CD1c-positive myeloid dendritic cell (primary cell): ENCODE data around the gene BACE2.
"Not testable (repeated sequence)": the region's sequence is repeated elsewhere in the genome, so short reads cannot be mapped to it uniquely, and the experiment has no call there.

Experiments
- DNase-seq: peaks from one replicate; pipeline ENCODE4 v3.0.0-alpha.2; 2016; ENCODE audit errors: extremely low spot score

Gene BACE2

DNA sequence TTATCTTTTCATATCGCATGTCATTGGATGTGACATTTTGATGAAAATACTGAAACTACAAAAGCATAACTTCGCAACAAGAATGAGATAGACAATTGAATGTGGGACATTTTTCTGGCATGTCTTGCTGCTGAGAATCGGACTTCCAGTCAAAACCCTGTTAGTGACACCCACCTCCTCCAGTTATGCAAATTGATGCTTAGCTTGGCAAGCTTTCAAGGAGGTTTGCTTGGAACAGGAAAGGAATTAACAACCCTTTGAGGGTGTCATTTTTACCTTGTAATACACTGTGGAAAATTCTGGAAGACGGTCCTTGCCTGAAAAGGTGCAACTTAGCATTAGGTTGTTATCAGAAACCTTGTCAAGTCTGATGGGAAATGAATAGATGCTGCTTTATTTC lies 109.9 kb downstream of the BACE2 start:
- no peak for DNase-seq

DNA sequence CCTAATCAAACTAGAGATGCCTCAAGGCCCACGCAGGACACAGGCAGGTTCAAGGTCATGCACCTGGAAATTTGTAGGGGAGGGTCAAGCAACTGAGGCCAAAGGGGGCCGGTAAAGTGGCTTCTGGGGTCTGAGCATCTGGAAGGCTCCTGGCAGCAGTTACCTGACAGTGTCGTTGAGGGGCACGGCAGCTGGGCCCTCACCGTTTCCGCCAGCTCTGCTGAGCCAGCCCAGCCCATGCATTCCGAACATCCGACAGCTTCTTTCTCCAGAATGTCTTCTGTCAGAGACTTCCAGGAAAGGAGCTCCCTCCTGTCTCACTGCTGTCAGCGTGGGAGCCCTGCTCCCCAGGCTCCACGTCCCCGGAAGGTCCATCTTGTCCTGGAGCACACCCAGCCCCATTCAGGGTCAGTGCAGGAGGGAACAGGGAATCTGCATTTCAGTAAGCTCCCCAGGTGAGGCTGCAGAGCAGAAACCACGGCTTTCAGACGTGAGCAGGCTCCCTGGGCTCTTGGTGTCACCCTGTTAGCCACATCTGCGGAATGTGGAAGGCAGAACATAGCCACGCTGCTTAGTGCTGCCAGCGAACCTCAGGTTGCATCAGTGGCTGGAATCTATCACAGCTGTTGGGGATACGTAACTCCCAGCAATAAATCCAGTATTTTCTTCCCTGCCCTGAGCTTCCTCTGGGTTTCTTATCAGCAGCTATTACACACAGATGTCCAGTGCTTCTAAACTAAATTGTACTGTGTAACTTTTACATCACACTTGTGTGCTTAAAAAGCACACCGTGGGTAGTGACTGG lies 112.4 kb downstream of the BACE2 start:
- DNase-seq, result no peak

DNA sequence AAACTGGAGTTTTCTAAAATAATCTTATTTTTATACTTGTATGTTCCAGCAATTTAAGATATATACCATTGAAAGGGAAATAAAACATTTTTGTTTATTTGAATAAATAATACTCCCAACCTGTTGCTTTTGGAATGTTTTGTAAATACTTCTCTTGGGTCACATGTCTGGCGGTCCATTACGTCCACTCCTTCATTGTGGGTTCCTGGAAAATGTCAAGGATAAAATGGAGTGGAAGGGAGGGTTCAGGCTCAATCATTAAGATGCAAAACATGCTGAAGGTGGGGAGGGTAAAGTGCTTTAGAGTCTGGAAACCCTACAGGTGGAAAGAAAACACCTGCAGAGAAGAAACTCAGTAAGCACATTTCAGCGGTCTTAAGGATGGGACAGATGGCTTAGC lies 114.5 kb downstream of the BACE2 start:
- DNase-seq, result no peak

DNA sequence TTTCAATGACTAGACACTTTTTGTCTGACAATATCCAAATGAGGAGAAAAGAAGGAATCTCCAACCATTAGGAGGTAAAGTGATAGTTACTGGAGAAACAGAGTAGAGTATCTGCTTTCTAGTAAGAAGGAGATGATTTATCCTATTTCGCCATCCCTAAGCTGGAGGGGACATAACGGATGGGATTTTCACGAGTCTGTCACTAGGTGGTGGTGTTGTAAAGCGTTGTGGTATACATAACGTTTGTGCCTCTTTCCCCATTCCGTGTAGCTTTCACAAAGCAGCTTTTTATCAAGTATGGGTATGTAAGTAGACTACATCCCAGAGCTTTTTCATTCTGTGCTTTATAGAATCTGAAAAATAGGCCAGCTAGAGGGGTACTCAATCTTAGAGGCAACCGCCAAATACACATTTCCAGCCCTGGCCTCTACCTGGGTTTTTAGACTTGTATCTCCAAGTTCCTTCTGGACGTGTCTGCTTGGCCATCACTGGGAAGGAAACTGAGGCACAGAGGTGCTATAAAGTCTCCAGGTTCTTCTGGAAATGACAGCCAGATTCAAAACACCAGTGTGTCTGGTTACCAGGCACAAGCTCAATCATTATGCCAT lies 115.4 kb downstream of the BACE2 start:
- peak; percentile 82 for DNase-seq

DNA sequence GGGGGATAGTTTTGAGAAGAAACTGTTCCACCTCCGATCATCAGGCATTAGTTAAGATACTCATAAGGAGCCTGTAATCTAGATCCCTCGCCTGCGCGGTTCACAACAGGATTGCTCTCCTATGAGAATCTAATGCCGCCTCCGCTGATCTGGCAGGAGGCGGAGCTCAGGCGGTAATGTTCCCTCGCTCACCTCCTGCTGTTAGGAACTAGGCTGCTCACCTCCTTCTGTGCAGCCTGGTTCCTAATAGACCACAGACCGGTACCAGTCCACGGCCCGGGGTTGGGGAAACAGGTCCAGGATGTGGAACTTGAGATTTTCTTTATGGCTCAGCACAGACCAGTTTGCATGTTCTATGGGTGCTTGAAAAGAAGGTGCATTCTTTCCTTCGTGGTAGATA lies 121.5 kb downstream of the BACE2 start:
- no peak for DNase-seq

DNA sequence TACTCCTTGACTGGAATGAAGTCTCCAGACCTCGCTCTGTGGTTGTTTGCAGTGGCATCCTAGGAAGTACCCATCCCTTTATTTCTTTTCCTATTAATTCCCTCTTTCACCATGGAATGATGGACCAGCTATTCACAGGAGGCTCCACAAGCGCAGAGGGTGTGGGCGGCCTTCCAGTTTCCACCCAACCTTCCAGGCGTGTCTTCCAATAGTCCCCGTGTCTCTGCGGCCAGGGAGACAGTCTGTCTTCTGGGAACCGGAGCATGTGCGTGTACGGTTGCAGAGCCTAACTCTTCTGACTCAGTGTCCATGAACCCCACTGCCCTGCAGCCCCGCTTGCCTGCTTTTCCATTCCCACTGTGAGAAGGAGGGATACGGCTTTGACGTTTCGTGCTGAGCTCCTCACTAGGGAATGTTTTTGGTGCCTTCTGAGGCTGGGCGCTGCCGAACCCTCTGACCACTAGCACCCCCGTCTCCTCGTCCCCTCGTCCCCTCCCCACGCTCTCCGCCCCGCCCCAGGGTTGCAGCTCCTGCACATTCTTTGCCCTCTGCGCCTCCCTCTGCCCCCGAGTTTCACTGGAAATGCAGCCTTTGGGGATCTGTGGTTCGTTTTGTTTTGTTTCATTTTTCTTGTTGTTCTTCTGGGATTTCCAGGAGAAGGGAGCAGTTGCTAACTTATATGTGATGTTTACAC lies 122.3 kb downstream of the BACE2 start:
- DNase-seq, result no peak

DNA sequence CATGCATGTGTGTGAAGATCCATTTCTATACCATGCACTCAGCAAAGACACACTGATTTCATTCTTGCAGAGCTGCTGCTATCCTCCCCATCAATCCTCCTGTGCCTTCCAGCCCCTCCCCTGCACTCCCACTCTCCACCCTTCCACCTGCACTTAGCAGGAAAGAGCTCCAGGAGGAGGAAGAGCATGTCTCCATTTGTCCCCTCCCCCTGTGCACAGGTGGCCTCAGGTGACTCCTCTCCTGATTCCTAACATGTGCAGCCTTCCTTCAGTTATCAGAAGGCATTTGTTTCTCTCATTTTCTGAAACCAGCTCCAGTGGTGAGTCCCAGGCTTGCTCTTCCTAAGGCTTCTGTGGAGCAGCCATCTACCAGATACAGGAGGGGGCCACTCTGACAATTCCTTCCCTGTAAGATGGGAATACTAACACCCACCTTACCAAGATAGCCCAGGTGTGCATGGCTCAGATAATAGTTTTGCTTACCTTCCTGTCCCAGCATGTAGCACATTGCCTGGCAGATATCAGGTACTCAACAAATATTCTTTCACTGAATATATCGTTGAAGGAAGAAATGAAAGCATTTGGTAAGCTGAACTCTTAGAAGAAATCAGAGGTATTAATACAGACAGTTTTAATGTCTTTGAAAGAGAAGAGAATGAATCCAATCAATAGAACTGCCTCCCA lies 126.7 kb downstream of the BACE2 start:
- DNase-seq, result no peak

DNA sequence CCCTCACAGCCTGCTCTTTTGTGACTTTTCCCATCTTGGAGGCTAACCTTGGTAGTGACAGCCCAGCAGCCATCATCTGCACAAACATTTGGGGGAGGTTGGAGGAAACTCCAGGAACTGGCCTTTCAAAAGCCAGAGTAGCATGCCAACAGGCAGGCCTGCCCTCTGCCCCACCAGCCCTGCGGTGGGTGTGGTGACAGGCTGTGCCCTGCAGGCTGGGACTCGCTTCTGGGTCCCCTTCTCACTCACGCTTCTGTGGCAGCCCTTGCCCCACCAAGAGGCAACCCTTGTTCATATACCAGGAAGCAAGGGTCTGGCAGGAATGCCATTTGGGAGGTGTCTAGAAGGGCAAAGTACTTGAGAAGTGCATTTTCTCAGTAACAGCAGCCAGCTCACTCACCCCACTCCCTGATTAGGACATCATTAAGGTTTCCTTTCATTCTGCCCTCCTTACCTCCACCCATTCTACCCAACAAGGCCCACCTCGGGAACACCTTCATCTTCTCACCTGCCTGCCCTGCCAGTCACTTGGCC lies 127.8 kb downstream of the BACE2 start:
- no peak for DNase-seq

DNA sequence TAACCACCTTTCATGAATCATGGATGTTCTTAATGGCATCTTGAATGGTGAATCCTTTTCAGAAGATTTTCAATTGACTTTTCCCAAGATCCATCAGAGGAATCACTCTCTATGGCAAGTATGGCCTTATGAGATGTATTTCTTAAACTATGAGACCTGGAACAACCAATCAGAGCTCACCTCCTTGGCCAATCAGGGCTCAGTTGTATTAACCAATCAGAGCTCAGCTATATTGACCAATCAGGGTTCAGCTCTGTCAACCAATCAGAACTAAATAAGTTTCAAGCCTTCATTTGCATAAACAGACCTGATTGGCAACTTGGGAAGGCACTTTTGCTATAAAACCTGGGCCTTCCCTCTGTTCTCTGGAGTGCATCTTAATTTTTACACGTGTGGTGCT lies 135.0 kb downstream of the BACE2 start:
- DNase-seq, result no peak

DNA sequence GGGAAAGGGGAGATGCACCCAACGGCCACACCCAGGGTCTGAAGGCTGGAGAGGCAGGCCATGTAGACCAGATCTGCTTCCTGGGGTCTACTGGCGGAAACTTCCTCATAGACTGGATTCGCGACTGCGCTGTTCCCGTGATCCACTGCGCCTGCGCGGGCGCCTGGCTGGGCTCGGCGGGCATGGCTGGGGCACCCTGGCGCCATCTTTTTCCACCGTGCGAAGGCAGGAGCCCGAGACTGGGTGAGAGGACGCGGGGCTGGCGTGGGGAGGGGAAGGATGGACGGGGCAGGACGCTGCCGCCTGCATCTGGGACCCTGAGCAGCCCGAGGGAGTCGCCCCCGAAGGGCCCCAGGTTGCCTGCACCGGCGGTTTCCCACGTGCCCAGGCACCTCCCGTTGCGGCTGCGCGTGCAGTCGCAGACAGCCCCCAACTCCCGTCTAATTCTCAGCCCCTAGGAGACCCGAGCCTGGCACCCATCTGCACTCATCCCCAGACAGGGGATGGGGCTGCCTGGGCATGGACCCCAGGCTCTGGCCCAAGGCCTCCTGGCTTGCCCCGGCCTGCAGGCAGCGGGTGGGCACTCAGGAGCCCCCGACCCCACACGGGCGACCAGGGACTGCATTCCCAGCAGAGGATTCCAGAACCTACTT lies 136.2 kb downstream of the BACE2 start:
- no peak for DNase-seq

DNA sequence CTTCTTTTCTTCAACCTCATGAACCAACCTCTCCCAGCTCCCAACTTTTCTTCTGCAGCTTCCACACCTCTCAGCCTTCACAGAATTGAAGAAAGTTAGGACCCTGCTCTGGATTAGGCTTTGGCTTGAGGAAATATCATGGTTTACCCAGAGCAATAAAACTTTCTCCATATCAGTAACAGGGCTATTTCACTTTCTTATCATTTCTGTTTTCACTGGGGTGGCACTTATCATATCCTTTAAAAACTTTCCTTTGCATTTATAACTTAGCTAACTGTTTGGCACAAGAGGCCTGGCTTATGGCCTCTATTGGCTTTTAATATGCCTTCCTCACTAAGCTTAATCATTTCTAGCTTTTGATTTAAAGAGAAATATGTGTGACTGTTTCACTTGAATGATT lies 139.3 kb downstream of the BACE2 start:
- no peak for DNase-seq

DNA sequence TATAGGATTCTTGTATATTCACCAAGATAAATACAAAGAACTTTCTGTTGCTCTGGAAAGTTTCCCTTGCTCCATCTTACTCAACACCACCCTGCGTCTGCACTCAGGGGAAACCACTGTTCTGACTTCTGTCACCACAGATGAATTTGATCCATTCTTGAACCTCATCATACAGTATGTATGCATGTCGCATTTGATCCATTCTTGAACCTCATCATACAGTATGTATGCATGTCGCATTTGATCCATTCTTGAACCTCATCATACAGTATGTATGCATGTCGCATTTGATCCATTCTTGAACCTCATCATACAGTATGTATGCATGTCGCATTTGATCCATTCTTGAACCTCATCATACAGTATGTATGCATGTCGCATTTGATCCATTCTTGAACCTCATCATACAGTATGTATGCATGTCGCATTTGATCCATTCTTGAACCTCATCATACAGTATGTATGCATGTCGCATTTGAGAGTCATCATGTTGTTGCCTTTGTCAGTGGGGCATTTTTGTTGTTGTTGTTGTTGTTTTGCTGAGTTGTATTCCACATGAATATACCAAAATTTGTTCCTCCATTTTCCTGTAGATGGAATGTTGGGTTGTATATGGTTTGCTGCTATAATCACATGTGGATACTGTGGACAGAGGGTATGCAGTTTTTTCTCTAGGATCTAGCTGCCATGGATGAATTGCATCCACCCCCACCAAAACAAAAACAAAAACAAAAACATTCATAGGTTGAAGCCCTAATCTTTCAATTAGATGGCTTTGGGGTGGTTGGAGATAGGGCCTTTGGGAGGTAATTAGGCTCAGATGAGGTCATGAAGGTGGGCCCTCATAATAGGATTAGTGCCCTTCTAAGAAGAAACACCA lies 145.6 kb downstream of the BACE2 start:
- not testable (repeated sequence) for DNase-seq

DNA sequence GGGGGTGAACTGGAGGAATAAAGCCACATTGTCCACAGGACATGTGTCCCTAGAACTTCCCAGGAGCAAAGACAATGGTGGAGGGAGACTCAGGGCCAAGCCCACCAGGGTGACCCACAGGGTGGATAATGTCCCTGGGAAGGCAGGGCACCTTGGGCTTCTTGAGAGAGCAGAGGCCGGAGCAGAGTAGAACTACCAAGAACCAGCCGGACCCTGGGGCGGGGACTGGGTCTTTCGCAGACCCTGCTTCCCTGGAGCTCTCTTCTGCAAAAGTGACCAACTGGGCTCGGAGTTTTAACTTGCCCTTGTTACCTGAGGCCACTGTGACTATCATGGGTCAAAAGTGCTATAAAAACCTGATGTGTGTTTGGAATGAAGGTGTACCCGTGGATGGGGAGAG lies 147.8 kb downstream of the BACE2 start:
- no peak for DNase-seq

DNA sequence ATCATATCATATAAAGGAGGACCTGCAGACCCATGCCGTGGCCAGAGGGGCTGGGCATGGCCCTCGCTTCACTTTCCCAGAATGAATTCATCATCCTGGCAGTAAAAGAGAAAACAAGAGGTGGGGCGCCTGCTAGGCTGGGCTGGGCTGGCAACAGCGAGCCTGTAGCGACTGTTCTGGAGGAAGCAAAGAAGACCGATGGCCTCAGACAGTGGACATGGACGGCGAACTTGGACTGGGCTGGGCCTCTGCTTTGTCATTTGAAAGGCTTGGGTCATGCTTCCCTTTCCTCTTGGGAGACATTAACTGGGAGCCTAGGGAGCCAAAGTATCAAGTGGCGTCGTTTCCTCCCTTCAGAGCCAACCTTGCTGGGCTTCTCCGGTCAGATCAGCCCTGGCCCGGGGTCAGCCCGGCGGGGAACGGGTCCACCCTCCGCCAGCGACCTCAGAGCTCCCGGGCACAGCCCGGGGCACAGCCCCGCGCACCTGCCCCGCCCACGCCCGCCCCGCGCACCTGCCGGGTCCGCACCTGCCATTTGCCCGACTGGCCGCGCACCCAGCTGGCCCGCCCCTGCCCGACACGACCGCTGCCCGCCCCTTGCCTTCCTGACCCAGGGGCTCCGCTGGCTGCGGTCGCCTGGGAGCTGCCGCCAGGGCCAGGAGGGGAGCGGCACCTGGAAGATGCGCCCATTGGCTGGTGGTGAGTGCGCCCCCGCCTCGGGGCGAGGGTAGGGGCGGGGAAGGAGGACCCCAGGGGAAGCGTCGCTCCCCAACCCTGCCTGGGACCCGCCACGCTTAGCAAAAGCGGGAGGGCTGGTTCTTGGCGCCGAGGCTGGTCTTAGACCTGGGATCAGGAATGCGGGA lies 148.5 kb downstream of the BACE2 start, which contains the start of gene FAM3B:
FAM3B (plus strand) TSS at position 602 of the 863 bp plus-strand sequence; CDS start at position 681, 79 bp downstream.
- no peak for DNase-seq

DNA sequence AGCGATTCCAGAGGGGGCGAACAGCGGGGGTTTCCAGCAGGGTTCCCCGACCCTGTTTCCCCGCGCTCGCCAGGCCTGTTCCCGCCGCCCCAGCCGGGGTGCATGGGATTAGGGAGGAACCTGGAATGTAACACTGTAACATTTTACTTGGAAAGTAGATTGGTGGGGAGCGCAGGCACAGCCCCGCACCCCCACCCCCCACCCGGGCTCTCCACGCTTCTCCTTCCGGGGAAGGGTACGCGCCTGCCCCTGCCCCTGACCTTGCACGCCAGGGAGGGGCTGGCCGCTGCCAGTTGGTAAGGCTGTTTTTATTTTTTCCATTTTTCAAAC lies 149.1 kb downstream of the BACE2 start:
- no peak for DNase-seq

DNA sequence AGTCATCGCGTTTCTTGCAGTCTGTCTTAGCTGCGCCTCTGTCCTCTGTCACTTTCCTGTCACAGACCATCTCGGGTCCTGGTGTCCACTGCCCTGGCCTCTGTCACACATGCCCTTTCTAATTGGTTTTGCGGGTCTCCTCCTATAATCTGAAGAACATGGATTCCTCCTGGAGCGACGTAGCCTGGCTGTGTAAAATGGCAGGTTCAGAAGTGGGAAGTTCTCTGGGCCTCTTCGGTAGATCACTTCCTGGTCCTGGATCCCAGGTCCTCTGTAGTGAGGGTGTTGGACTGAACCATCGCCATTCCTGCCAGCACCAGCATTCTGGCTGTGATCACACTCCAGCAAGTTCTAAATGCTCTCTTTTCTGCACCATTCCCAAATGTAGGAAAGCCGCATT lies 149.5 kb downstream of the BACE2 start:
- no peak for DNase-seq

DNA sequence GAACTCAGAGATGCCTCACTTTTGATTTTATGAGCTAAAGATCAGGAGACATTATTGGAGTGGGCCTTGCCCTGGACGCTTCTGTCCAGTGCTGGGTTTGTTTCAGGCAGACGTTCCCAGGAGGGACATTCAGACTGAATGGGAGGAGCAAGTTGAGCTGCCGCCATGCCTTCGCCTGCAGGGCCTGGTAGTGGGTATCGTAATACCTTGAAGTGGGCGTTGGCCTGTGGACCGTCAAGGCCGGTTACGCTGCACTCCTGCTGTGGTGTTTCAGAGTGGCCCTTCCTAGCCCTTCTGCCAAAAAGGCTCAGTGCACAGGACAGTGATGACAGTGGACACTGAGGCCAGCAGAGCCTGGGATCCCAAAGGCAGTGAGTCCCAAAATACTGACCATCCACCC lies 150.3 kb downstream of the BACE2 start:
- no peak for DNase-seq

DNA sequence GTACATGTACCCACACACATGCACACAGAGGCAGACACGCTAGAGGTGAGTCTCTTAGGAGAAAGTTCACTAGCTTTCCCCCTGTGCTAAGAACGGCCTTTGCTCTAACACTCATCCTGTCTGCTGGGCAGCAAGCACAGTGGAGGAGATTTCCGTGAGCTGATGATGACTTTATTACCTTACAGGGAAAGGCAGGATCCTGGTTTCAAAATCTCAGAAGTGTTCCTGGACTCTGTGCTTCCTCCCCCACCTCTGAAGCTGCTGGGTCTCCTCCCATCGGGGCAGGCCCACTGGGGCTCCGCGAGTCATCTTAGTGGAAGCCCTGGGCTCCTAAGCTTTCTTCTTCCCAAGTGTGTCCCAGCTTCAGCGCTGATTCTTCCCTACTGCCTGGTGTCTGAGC lies 151.3 kb downstream of the BACE2 start:
- DNase-seq, result no peak

DNA sequence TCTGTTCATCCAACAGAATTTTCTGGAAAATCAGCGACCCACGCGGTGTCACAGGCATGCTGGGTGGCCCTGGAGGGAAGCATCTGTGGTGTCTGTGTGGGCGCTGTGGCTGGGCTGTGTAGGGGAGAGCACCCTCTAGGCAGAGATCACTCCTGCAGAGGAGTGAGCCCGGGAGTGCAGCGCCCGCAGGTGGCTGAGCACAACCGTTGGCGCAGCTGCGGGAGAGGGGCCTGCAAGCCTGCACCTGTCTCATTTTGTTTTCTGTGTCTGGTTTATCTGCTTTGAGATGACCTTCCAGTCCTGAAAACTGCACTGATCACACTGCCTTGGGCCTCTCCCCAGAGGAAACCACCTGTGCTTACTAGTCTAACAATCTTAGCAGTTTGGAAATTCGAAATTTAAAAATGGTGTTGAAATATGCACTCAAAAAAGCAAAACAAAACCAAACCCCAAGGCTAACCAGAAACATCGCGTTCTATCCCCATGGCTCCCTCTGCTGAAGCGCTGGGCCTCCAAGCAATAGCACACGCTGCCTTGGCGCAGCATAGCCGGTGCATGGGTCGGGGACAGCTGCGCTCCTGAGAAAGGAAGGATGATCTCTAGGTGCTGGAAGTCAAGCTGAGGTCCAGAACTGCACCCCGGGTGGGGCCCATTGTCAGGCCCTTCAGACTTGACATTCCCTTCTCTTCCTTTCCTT lies 153.4 kb downstream of the BACE2 start:
- DNase-seq, result no peak
